Spleen (tissue), 3 donors: ENCODE data around the gene GUCA2A.

Experiments
- POLR2A ChIP-seq, 3 donors: fragments of 450-650 bp; IDR thresholded peaks; one replicate each; pipeline ENCODE4 v1.5.1; 2017; ENCODE audit warnings: antibody characterized with exemption in 3 of 3, mild to moderate bottlenecking in 1 of 3
- POLR2AphosphoS5 ChIP-seq, 3 donors: sonication (generic); formaldehyde crosslinking; IDR thresholded peaks; one replicate each; pipeline ENCODE4 v1.5.1; 2017; ENCODE audit warnings: antibody characterized with exemption in 3 of 3

- TF ChIP-seq POLR2A (IDR thresholded peaks at IDR 0.05) (no peak), POLR2AphosphoS5 (IDR thresholded peaks at IDR 0.05) (peak in 1 of 3 donors; percentile 42)
These were observed 18.8 kb upstream of the GUCA2A start for GRCh38 chr1:42183210-42183956.
